ENCODE measurements around the gene ME3.

ME3 gene

DNA sequence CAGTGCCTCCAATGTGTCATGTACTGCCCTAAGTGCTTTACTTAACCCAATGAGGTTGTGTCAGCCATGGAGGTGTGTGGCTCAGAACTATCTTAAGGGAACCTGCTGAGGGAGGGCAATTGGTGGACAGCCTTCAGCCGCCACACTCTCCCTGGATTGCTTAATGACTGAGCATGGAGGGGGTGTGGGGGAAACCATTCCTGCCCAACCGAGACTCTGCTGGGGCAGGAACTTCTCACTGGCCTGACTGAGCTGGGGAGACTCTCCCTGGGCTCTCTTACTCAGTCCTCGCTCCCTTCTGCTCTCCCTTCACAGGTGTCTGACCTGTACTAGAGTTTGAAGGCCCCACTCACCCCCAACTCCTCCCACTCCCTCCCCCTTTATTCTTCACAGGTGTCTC is 183.0 kb downstream of the ME3 start:
- Histone ChIP-seq H3K79me1 (ENCODE audit: low read depth, low read length) (peaks cover 1% of the 10 kb centered on the region), H3K14ac (ENCODE audit: low read length) (peak overlapping the region; percentile 42), H3K9me3 (replicated peaks in 1 of 2; ENCODE audit: control insufficient read depth in 2 of 2, insufficient read depth in 1 of 2, low read depth in 1 of 2, low read length in 2 of 2) (no peaks in the 10 kb centered on the region), H2AFZ (ENCODE audit: low read length) (no peak overlapping the region), H3K27me3 (ENCODE audit: control insufficient read depth in 3 of 3, insufficient read depth in 3 of 3, low read depth in 1 of 3, low read length in 3 of 3) (no peaks in the 10 kb centered on the region), H3K27ac (replicated peaks; ENCODE audit: low read length) (no peak overlapping the region), H3K4me2 (ENCODE audit: insufficient read depth, low read length, poor library complexity, severe bottlenecking) (no peak overlapping the region), H3K4me3 (ENCODE audit: low read length in 2 of 2) (no peak overlapping the region), H3K36me3 (replicated peaks in 1 of 2; ENCODE audit: control insufficient read depth in 2 of 2, insufficient read depth in 2 of 2, low read length in 2 of 2) (peaks cover 0 to 12% of the 10 kb centered on the region in 2 donors), H3K18ac (ENCODE audit: low read length) (peak overlapping the region; percentile 45), H3K23ac (ENCODE audit: low read depth, low read length, poor library complexity) (no peak overlapping the region), H3K9ac (ENCODE audit: low read depth, low read length, poor library complexity) (no peak overlapping the region), H2BK120ac (ENCODE audit: low read depth, low read length) (no peak overlapping the region), H4K91ac (ENCODE audit: low read depth, low read length, poor library complexity) (no peak overlapping the region), H2AK5ac (ENCODE audit: low read depth, low read length) (no peak overlapping the region), H2BK12ac (ENCODE audit: low read length) (no peak overlapping the region), H3K4ac (ENCODE audit: low read length) (no peak overlapping the region), H4K8ac (ENCODE audit: low read depth, low read length) (no peak overlapping the region), H3K4me1 (ENCODE audit: control insufficient read depth in 2 of 2, insufficient read depth in 1 of 2, low read depth in 1 of 2, low read length in 2 of 2) (peaks cover 2 to 3% of the 10 kb centered on the region in 2 donors), H2BK15ac (ENCODE audit: low read length) (no peak overlapping the region), H2BK5ac (ENCODE audit: low read length) (no peak overlapping the region)
- no CpG with 5 or more reads among the region's 3 CpGs for whole genome bisulfite sequencing, 2 donors (ENCODE audit: extremely low coverage in 2 of 2, insufficient read length in 2 of 2, insufficient replicate concordance in 1 of 2)
- no peak for DNase-seq (ENCODE audit: low spot score)

DNA sequence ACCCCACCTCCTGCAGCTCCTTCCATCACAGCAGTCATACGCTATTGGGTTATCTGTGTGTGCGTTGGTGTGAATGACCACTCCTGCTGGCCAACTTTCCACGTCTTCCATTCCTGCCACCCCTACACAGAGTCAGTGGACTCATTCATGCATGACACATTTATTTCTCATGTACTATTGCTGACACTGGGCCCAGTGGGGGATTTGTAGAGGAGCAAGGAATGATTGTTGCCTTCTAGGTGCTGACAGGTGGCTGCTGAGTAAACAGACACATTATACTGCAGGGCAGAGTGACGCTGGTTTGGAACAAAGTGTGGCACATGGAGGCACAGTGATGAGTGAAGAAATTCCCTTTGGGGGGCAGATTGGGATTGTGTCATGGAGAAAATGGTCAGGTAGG is 183.9 kb downstream of the ME3 start:
- Histone ChIP-seq H2BK120ac (ENCODE audit: low read depth, low read length) (no peak overlapping the region), H2BK5ac (ENCODE audit: low read length) (no peak overlapping the region), H3K27ac (replicated peaks; ENCODE audit: low read length) (no peak overlapping the region), H2BK15ac (ENCODE audit: low read length) (no peak overlapping the region), H3K4me1 (ENCODE audit: control insufficient read depth in 2 of 2, insufficient read depth in 1 of 2, low read depth in 1 of 2, low read length in 2 of 2) (peaks cover 2 to 7% of the 10 kb centered on the region in 2 donors), H4K91ac (ENCODE audit: low read depth, low read length, poor library complexity) (no peak overlapping the region), H3K18ac (ENCODE audit: low read length) (no peak overlapping the region), H2AFZ (ENCODE audit: low read length) (no peak overlapping the region), H2AK5ac (ENCODE audit: low read depth, low read length) (no peak overlapping the region), H3K36me3 (replicated peaks in 1 of 2; ENCODE audit: control insufficient read depth in 2 of 2, insufficient read depth in 2 of 2, low read length in 2 of 2) (peaks cover 0 to 9% of the 10 kb centered on the region in 2 donors), H3K9ac (ENCODE audit: low read depth, low read length, poor library complexity) (no peak overlapping the region), H3K4me3 (ENCODE audit: low read length in 2 of 2) (no peak overlapping the region), H3K27me3 (ENCODE audit: control insufficient read depth in 3 of 3, insufficient read depth in 3 of 3, low read depth in 1 of 3, low read length in 3 of 3) (no peaks in the 10 kb centered on the region), H3K9me3 (replicated peaks in 1 of 2; ENCODE audit: control insufficient read depth in 2 of 2, insufficient read depth in 1 of 2, low read depth in 1 of 2, low read length in 2 of 2) (no peaks in the 10 kb centered on the region), H3K4me2 (ENCODE audit: insufficient read depth, low read length, poor library complexity, severe bottlenecking) (no peak overlapping the region), H3K79me1 (ENCODE audit: low read depth, low read length) (peaks cover 1% of the 10 kb centered on the region), H2BK12ac (ENCODE audit: low read length) (no peak overlapping the region), H3K14ac (ENCODE audit: low read length) (no peak overlapping the region), H3K4ac (ENCODE audit: low read length) (no peak overlapping the region), H4K8ac (ENCODE audit: low read depth, low read length) (no peak overlapping the region), H3K23ac (ENCODE audit: low read depth, low read length, poor library complexity) (no peak overlapping the region)
- no CpG with 5 or more reads among the region's 4 CpGs for WGBS, 2 donors (ENCODE audit: extremely low coverage in 2 of 2, insufficient read length in 2 of 2, insufficient replicate concordance in 1 of 2)
- DNase-seq (ENCODE audit: low spot score) = no peak

DNA sequence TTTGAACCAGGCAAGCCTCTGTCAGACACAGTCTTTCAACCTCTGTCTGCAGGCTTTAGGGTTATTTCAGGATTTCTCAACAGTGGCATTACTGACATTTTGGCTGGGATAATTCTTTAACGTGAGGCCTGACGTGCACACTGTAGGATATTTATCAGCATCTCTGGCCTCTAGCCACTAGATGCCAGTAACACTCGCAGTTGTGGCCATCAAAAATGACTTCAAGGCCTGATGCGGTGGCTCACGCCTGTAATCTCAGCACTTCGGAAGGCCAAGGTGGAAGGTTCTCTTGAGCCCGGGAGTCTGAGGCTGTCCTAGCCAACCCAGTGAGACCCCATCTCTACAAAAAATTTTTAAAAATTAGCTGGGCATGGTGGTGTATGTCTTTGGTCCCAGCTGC is 184.7 kb downstream of the ME3 start:
- no peak overlapping the region for H3K4ac ChIP-seq (ENCODE audit: low read length)
- no peak overlapping the region for H2BK5ac ChIP-seq (ENCODE audit: low read length)
- WGBS, 2 donors (ENCODE audit: extremely low coverage in 2 of 2, insufficient read length in 2 of 2, insufficient replicate concordance in 1 of 2) = no CpG with 5 or more reads among the region's 7 CpGs
- no peak overlapping the region for H3K14ac ChIP-seq (ENCODE audit: low read length)
- H3K23ac ChIP-seq (ENCODE audit: low read depth, low read length, poor library complexity) = no peak overlapping the region
- H3K9ac ChIP-seq (ENCODE audit: low read depth, low read length, poor library complexity) = no peak overlapping the region
- no peak overlapping the region for H3K27ac ChIP-seq (replicated peaks; ENCODE audit: low read length)
- no peak overlapping the region for H2BK15ac ChIP-seq (ENCODE audit: low read length)
- H4K91ac ChIP-seq (ENCODE audit: low read depth, low read length, poor library complexity) = no peak overlapping the region
- DNase-seq (ENCODE audit: low spot score) = no peak
- no peak overlapping the region for H3K4me2 ChIP-seq (ENCODE audit: insufficient read depth, low read length, poor library complexity, severe bottlenecking)
- peaks cover 1% of the 10 kb centered on the region for H3K79me1 ChIP-seq (ENCODE audit: low read depth, low read length)
- H2BK120ac ChIP-seq (ENCODE audit: low read depth, low read length) = no peak overlapping the region
- no peak overlapping the region for H3K18ac ChIP-seq (ENCODE audit: low read length)
- H3K36me3 ChIP-seq (replicated peaks in 1 of 2; ENCODE audit: control insufficient read depth in 2 of 2, insufficient read depth in 2 of 2, low read length in 2 of 2) = peaks cover 0 to 7% of the 10 kb centered on the region in 2 donors
- H3K9me3 ChIP-seq (replicated peaks in 1 of 2; ENCODE audit: control insufficient read depth in 2 of 2, insufficient read depth in 1 of 2, low read depth in 1 of 2, low read length in 2 of 2) = no peaks in the 10 kb centered on the region
- no peak overlapping the region for H2BK12ac ChIP-seq (ENCODE audit: low read length)
- H3K4me1 ChIP-seq (ENCODE audit: control insufficient read depth in 2 of 2, insufficient read depth in 1 of 2, low read depth in 1 of 2, low read length in 2 of 2) = peaks cover 2 to 7% of the 10 kb centered on the region in 2 donors
- H4K8ac ChIP-seq (ENCODE audit: low read depth, low read length) = no peak overlapping the region
- H2AFZ ChIP-seq (ENCODE audit: low read length) = no peak overlapping the region
- no peak overlapping the region for H2AK5ac ChIP-seq (ENCODE audit: low read depth, low read length)
- H3K27me3 ChIP-seq (ENCODE audit: control insufficient read depth in 3 of 3, insufficient read depth in 3 of 3, low read depth in 1 of 3, low read length in 3 of 3) = no peaks in the 10 kb centered on the region
- no peak overlapping the region for H3K4me3 ChIP-seq (ENCODE audit: low read length in 2 of 2)

DNA sequence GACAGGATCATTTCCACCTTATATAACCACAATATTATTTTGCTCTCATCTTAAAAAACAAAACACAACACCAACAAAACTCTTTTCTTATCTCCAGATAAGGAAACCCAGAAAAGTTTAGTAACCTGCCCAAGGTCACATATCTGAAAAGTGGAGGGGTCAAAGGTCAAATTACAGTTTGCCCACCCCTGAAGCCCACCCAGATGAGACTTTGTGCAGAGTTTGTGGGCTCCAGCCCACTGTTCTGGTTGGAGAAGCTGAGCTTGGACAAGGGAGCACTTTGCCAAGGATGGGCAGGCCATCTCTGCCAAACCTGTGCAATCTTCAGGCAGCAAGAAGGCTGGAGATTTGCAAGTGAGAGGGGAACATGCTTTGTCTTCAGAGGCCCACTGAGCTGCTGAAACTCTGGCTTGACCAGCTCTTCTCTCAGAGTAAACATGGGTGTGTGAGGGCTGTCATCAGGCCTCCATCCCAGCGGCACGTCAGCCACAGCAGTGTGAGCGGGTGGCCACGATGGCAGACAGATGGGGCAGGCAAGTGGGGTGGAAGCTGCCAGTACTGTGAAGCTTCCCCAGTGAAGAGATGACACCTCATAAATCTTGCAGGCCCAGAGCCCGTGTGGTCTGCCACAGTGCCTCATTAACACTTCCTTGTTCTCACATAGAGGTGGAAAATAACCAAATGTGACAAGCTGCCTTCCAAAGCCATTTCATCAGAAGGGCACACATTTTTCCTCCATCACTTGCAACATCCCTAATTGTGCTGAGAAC is 186.0 kb downstream of the ME3 start:
- Histone ChIP-seq H2AFZ (ENCODE audit: low read length) (no peak overlapping the region), H3K79me1 (ENCODE audit: low read depth, low read length) (peaks cover 1% of the 10 kb centered on the region), H3K36me3 (replicated peaks in 1 of 2; ENCODE audit: control insufficient read depth in 2 of 2, insufficient read depth in 2 of 2, low read length in 2 of 2) (peaks cover 0 to 7% of the 10 kb centered on the region in 2 donors), H2AK5ac (ENCODE audit: low read depth, low read length) (no peak overlapping the region), H3K9ac (ENCODE audit: low read depth, low read length, poor library complexity) (no peak overlapping the region), H3K9me3 (replicated peaks in 1 of 2; ENCODE audit: control insufficient read depth in 2 of 2, insufficient read depth in 1 of 2, low read depth in 1 of 2, low read length in 2 of 2) (no peaks in the 10 kb centered on the region), H4K91ac (ENCODE audit: low read depth, low read length, poor library complexity) (no peak overlapping the region), H3K4me2 (ENCODE audit: insufficient read depth, low read length, poor library complexity, severe bottlenecking) (no peak overlapping the region), H2BK120ac (ENCODE audit: low read depth, low read length) (no peak overlapping the region), H3K27me3 (ENCODE audit: control insufficient read depth in 3 of 3, insufficient read depth in 3 of 3, low read depth in 1 of 3, low read length in 3 of 3) (no peaks in the 10 kb centered on the region), H3K4me1 (ENCODE audit: control insufficient read depth in 2 of 2, insufficient read depth in 1 of 2, low read depth in 1 of 2, low read length in 2 of 2) (peaks cover 2 to 7% of the 10 kb centered on the region in 2 donors), H3K14ac (ENCODE audit: low read length) (no peak overlapping the region), H2BK12ac (ENCODE audit: low read length) (no peak overlapping the region), H3K4me3 (ENCODE audit: low read length in 2 of 2) (no peak overlapping the region), H4K8ac (ENCODE audit: low read depth, low read length) (no peak overlapping the region), H2BK15ac (ENCODE audit: low read length) (no peak overlapping the region), H3K27ac (replicated peaks; ENCODE audit: low read length) (no peak overlapping the region), H3K4ac (ENCODE audit: low read length) (no peak overlapping the region), H3K18ac (ENCODE audit: low read length) (no peak overlapping the region), H3K23ac (ENCODE audit: low read depth, low read length, poor library complexity) (peak overlapping the region; percentile 43), H2BK5ac (ENCODE audit: low read length) (no peak overlapping the region)
- WGBS, 2 donors (ENCODE audit: extremely low coverage in 2 of 2, insufficient read length in 2 of 2, insufficient replicate concordance in 1 of 2) = no CpG with 5 or more reads among the region's 5 CpGs
- DNase-seq (ENCODE audit: low spot score) = no peak

All from neuronal stem cell (in vitro differentiated cells).